VCaP (cell line): ENCODE measurements around the gene TEAD2.

Experiments used
- H3K27ac ChIP-seq: fragments of 450-650 bp; 2 replicates; pipeline ENCODE4 v1.5.1; 2017
- TF ChIP-seq, protein P1 (sequence below): fragments of 450-650 bp; conservative IDR thresholded peaks from 2 replicates; pipeline ENCODE4 v1.5.1; 2017; ENCODE audit warnings: mild to moderate bottlenecking, moderate library complexity

The TEAD2 gene

DNA sequence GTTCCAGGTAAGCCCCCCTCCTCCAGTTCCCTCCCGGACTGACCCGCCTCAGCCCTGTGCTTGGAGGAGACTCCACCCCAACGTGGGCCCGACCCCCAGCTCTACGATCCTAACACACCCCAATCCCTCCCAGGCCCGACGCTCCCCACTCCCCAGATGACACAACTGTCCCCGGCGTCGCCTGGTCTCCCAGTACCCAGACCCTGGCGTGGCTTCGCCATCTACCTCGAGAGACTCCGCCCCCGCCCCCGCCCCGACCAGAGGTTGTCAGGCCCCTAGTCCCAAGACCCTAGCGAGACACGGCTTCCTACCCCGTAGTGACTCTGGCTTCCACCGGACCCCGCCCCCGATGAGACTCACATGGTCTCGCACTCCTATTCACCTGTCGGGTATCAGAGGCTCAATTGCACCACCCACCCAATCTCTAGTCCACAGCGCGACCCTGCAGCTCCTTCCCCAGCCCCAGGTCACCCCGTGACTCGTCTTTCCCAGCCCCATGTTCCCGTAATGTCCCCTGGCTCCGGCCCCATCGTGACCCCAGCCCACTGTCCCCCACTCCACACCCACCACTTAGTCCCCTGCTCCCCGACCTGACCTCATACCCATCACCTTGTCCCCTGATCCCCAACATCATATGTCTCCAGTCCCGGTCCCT lies 24.1 kb downstream of the TEAD2 start:
- TF ChIP-seq, protein P1, sequence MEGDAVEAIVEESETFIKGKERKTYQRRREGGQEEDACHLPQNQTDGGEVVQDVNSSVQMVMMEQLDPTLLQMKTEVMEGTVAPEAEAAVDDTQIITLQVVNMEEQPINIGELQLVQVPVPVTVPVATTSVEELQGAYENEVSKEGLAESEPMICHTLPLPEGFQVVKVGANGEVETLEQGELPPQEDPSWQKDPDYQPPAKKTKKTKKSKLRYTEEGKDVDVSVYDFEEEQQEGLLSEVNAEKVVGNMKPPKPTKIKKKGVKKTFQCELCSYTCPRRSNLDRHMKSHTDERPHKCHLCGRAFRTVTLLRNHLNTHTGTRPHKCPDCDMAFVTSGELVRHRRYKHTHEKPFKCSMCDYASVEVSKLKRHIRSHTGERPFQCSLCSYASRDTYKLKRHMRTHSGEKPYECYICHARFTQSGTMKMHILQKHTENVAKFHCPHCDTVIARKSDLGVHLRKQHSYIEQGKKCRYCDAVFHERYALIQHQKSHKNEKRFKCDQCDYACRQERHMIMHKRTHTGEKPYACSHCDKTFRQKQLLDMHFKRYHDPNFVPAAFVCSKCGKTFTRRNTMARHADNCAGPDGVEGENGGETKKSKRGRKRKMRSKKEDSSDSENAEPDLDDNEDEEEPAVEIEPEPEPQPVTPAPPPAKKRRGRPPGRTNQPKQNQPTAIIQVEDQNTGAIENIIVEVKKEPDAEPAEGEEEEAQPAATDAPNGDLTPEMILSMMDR: no peak
- no peak overlapping the region for H3K27ac ChIP-seq

DNA sequence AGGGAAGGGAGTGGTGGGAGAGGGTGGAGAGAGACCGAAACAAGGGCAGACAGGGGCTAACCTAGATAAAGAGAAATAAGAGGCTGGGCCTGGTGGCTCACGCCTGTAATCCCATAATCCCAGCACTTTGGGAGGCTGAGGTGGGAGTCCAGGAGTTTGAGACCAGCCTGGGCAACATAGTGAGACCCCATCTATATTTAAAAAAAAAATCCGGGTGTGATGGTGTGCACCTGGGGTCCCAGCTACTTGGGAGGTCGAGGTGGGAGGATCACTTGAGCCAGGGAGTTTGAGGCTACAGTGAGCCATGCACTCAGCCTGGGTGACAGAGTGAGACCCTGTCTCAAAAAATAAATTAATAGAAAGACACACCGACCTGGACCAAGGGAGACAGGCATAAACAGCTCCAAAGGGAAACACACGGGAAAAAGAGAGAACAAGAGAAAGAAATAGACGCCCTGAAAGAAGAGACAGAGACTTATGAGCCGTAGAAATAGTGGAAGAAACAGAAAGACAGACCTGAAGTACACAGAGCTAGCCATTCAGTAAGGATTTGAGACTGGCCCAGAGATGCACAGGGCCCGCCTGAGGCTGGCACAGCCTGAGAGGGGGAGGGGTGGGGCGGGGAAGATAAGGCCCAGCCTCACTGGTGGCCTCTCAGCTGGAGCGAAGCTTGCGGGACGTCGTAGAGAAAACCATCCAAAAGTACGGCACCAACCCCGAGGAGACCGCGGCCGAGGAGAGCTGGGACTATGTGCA lies 24.8 kb downstream of the TEAD2 start:
- no peak overlapping the region for H3K27ac ChIP-seq
- TF ChIP-seq, protein P1: no peak

DNA sequence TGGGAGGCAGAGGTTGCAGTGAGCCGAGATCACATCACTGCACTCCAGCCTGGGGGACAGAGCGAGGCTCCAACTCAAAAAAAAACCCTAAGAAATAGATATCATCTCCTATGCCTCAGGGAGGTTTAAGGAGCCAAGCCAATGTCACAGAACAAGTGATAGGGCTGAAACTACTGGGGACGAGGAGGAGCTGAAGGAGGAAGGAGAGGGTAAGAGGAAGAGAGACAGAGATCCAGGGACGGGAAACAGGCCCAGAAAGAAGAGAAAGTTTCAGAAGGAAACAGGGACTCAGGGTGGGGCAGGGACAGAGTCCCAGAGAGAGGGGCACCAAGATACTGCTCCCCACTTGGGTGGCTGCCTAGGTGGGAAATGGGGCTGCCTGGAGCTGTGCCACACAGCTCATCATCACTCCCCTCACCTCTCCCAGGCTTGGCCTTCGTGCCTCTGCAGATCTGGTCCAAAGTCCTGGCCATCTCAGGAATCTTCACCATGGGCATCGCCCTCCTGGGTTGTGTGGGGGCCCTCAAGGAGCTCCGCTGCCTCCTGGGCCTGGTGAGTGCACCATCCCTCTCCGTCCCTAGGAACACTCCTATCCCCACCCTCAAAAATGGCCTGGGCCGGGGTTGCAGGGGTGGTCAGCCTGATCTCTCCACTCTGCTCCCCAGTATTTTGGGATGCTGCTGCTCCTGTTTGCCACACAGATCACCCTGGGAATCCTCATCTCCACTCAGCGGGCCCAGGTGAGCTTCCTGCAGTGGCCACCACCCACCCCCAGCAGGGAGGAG lies 25.5 kb downstream of the TEAD2 start:
- H3K27ac ChIP-seq: no peak overlapping the region
- TF ChIP-seq, protein P1: no peak

DNA sequence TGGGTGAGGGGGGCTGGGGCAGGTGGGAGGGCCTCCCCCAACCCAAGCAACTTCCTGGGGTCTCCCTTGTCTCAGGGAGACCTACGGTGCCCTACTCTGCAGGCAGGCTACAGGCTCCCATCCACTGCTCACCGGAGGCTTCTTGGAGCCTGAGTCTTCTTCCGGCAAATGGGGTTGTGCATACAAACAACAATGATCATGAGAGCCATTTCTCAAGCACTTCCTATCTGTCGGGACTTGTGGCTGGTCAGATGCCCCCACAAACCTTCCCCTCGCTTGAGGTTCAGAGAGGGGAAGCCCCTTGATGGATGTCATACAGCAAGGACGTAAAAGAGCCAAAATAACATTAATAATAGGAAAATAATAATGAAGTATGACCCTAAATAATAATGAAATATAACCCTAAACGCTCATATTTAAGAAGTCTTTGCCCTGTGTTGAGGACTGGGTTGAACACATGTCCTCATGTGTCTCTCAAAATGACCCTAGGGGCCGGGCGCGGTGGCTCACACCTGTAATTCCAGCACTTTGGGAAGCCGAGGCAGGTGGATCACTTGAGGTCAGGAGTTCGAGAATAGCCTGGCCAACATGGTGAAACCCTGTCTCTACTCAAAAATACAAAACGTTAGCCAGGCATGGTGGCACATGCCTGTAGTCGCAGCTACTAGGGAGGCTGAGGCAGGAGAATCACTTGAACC lies 26.3 kb downstream of the TEAD2 start:
- TF ChIP-seq, protein P1: no peak
- no peak overlapping the region for H3K27ac ChIP-seq

DNA sequence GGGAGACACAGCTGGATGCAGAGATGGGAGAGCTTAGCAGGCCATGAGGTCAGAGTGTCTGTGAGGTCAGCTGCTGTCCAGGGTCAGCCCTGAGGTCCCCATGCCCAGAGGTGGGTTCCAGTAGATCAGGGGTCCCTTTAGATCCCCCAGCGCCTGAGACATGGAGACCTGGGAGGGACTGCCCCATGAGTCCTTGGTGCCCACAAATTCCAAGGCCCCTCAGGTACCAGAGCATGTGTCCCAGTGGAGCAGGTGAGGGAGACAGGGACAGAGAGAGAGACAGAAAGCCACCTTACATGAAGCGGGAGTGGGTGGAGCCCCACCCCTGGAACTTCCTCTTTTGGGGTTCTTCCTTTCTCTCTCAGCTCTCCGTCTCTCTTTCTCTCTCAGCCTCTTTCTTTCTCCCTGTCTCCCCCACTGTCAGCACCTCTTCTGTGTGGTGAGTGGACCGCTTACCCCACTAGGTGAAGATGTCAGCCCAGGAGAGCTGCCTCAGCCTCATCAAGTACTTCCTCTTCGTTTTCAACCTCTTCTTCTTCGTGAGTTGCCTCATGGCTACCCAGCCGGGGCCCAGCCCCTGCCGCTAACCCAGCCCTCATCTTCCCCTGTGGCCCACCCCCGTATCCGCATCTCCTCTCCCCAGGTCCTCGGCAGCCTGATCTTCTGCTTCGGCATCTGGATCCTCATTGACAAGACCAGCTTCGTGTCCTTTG lies 27.0 kb downstream of the TEAD2 start, which contains the start of gene CD37:
TSS of gene CD37 (plus strand) at position 336 of the 713 bp plus-strand sequence. CDS start at position 471, 135 bp downstream.
- TF ChIP-seq, protein P1: no peak
- no peak within 1 kb of the TSS for H3K27ac ChIP-seq

DNA sequence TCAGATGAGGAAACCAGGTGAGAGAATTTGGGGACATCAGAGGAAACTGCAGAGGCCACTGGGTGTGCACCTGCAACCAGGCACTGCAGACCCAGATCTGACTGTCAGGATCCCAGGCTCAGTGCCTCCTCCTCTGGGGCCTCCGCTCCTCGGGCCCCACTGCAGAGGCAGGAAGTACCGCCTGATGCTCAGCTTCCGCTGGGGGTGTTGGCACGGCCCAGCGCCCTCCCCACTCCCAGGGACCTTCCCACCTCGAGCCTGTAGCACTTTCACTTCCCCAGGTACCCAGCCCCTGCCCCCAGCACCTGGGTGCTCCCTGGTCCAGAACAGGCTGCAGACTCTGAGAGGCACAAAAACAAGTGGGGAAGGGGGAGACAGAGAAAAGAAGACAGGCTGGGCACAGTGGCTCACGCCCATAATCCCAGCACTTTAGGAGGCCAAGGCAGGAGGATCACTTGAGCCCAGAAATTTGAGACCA lies 28.4 kb downstream of the TEAD2 start:
- H3K27ac ChIP-seq: no peak overlapping the region
- TF ChIP-seq, protein P1: no peak
